ENCODE measurements around the gene KLHL24.

Gene KLHL24

GRCh38 chr3:183641882-183642281, 6.5 kb downstream of the KLHL24 start:
- no peak overlapping the region for H3K4me3 ChIP-seq (ENCODE audit: low read depth, low read length)
- DNase-seq (ENCODE audit: low read depth, low spot score), result no peak
- ChIA-PET CTCF (no interaction called here), POLR2A (no interaction called here)
- TF ChIP-seq CTCF (IDR thresholded peaks at IDR 0.05; ENCODE audit: insufficient read depth, low read length, missing control alignments), result no peak

GRCh38 chr3:183644244-183644643, 8.8 kb downstream of the KLHL24 start:
- no peak for DNase-seq (ENCODE audit: low read depth, low spot score)
- no peak for TF ChIP-seq CTCF (IDR thresholded peaks at IDR 0.05; ENCODE audit: insufficient read depth, low read length, missing control alignments)
- H3K4me3 ChIP-seq (ENCODE audit: low read depth, low read length), result no peak overlapping the region
- ChIA-PET CTCF (interaction anchor here (1.4 kb wide), 1 partner anchor 123 kb away, joined by 4 read pairs; no protein-coding TSS in a partner anchor), POLR2A (no interaction called here)

- ChIA-PET CTCF (interaction anchor here (1.6 kb wide), 1 partner anchor 9 kb away, joined by 3 read pairs; no protein-coding TSS in a partner anchor), POLR2A (no interaction called here)
- no peak for DNase-seq (ENCODE audit: low read depth, low spot score)
- H3K4me3 ChIP-seq (ENCODE audit: low read depth, low read length), result no peak overlapping the region
- TF ChIP-seq CTCF (IDR thresholded peaks at IDR 0.05; ENCODE audit: insufficient read depth, low read length, missing control alignments), result no peak
These were observed 9.8 kb downstream of the KLHL24 start for GRCh38 chr3:183645254-183645653.

- no peak for TF ChIP-seq CTCF (IDR thresholded peaks at IDR 0.05; ENCODE audit: insufficient read depth, low read length, missing control alignments)
- no peak overlapping the region for H3K4me3 ChIP-seq (ENCODE audit: low read depth, low read length)
- peak; percentile 53 for DNase-seq (ENCODE audit: low read depth, low spot score)
- CTCF ChIA-PET, result interaction anchor here (0.6 to 1.6 kb wide), 3 partner anchors 10 to 49 kb away, joined by 3 to 4 read pairs (median 3); no protein-coding TSS in a partner anchor
- POLR2A ChIA-PET, result interaction anchor here (1.1 kb wide), 1 partner anchor 14 kb away, joined by 4 read pairs; no protein-coding TSS in a partner anchor
These were observed 15.1 kb downstream of the KLHL24 start for GRCh38 chr3:183650554-183650953.

GRCh38 chr3:183653209-183654064, 18.0 kb downstream of the KLHL24 start:
- DNase-seq (ENCODE audit: low read depth, low spot score), result no peak
- no peak for TF ChIP-seq CTCF (IDR thresholded peaks at IDR 0.05; ENCODE audit: insufficient read depth, low read length, missing control alignments)
- CTCF ChIA-PET, result no interaction called here
- no peak overlapping the region for H3K4me3 ChIP-seq (ENCODE audit: low read depth, low read length)
- POLR2A ChIA-PET, result no interaction called here

GRCh38 chr3:183654727-183655126, 19.3 kb downstream of the KLHL24 start:
- ChIA-PET CTCF (interaction anchor here (0.9 to 1.0 kb wide), 2 partner anchors 9 to 43 kb away, joined by 3 read pairs; partner anchors contain the start of gene YEATS2), POLR2A (no interaction called here)
- TF ChIP-seq CTCF (IDR thresholded peaks at IDR 0.05; ENCODE audit: insufficient read depth, low read length, missing control alignments), result no peak
- DNase-seq (ENCODE audit: low read depth, low spot score), result no peak
- H3K4me3 ChIP-seq (ENCODE audit: low read depth, low read length), result no peak overlapping the region
